HepG2 (cell line): ENCODE measurements around the gene CKAP2L. TPM values are rescaled to one million over a fixed set of nuclear protein-coding genes. Genes with fewer than 3 reads are reported as not detected.

ENCODE experiments used
- BHLHE40 ChIP-seq: IDR thresholded peaks from 2 replicates; pipeline ENCODE4 v1.6.1; 2011; ENCODE audit warnings: low read length, improper control_type of control experiment
- BORCS8-MEF2B ChIP-seq: sonication (generic); formaldehyde crosslinking; IDR thresholded peaks from 2 replicates; pipeline ENCODE4 v1.8.0; 2022; ENCODE audit warnings: mild to moderate bottlenecking, missing genetic modification reagents
- ELK4 ChIP-seq: sonication (generic); formaldehyde crosslinking; IDR thresholded peaks from 2 replicates; pipeline ENCODE4 v1.9.0; 2021; ENCODE audit warnings: missing genetic modification reagents, borderline replicate concordance
- FOSL2 ChIP-seq: sonication (generic); formaldehyde crosslinking; IDR thresholded peaks from 2 replicates; pipeline ENCODE4 v1.4.0; 2020; ENCODE audit warnings: missing genetic modification reagents
- HOMEZ ChIP-seq: IDR thresholded peaks from 2 replicates; pipeline ENCODE4 v1.6.1; 2016; ENCODE audit warnings: low read depth
- MIER2 ChIP-seq: IDR thresholded peaks from 2 replicates; pipeline ENCODE4 v1.6.1; 2016; ENCODE audit warnings: missing biosample characterization, missing genetic modification reagents
- MXD1 ChIP-seq: sonication (generic); formaldehyde crosslinking; IDR thresholded peaks from 2 replicates; pipeline ENCODE4 v1.4.0; 2020; ENCODE audit warnings: mild to moderate bottlenecking, missing genetic modification reagents
- NAIF1 ChIP-seq: sonication (generic); formaldehyde crosslinking; IDR thresholded peaks from 2 replicates; pipeline ENCODE4 v1.5.0; 2020; ENCODE audit warnings: mild to moderate bottlenecking, missing genetic modification reagents, borderline replicate concordance
- RELA ChIP-seq: sonication (generic); formaldehyde crosslinking; IDR thresholded peaks from 2 replicates; pipeline ENCODE4 v1.4.0; 2020; ENCODE audit warnings: missing genetic modification reagents
- TRAFD1 ChIP-seq: sonication (generic); formaldehyde crosslinking; IDR thresholded peaks from 2 replicates; pipeline ENCODE4 v1.5.1; 2020; ENCODE audit warnings: missing genetic modification reagents, mild to moderate bottlenecking, borderline replicate concordance
- ZC3H13 ChIP-seq: sonication (generic); formaldehyde crosslinking; IDR thresholded peaks from 2 replicates; pipeline ENCODE4 v1.8.1; 2023; ENCODE audit warnings: mild to moderate bottlenecking, missing genetic modification reagents, moderate library complexity
- ZFP82 ChIP-seq: sonication (generic); formaldehyde crosslinking; IDR thresholded peaks from 2 replicates; pipeline ENCODE4 v1.5.1; 2020; ENCODE audit warnings: mild to moderate bottlenecking, missing genetic modification reagents, borderline replicate concordance
- ZNF292 ChIP-seq: sonication (generic); formaldehyde crosslinking; IDR thresholded peaks from 2 replicates; pipeline ENCODE4 v1.8.1; 2022; ENCODE audit warnings: mild to moderate bottlenecking, low read depth, missing genetic modification reagents, borderline replicate concordance
- ZNF644 ChIP-seq: IDR thresholded peaks from 2 replicates; pipeline ENCODE4 v1.6.1; 2016; ENCODE audit warnings: low read depth
- ZNF879 ChIP-seq: sonication (generic); formaldehyde crosslinking; IDR thresholded peaks from 2 replicates; pipeline ENCODE4 v1.8.1; 2023; ENCODE audit warnings: missing genetic modification reagents
- polyA plus RNA-seq, 8 experiments: library from polyadenylated mRNA; depleted of rRNA in 3 of 8; stranded (reverse) in 7 of 8; unstranded in 1 of 8; fragments of >200 nt; fragmentation: Illumina TruSeq in 4 of 8; extraction: Trizol in 4 of 8; gene quantifications; 2 replicates each; pipeline versions ENCODE4 v1.2.1 to v1.2.3, GENCODE V29; 2011 to 2016; ENCODE audit warnings: low read depth in 4 of 8, missing spikeins in 1 of 8, mixed read lengths in 1 of 8; ENCODE audit not compliant: insufficient read depth in 1 of 8
- total RNA-seq, 5 experiments: library from RNA; depleted of rRNA; stranded (reverse); fragments of >200 nt; fragmentation: Illumina TruSeq; extraction: Trizol; gene quantifications; 2 replicates each; pipeline ENCODE4 v1.2.3, GENCODE V29; 2016; ENCODE audit warnings: low read depth in 1 of 5
- TF ChIP-seq, protein P1 (sequence below): sonication (generic); formaldehyde crosslinking; IDR thresholded peaks from 2 replicates; pipeline ENCODE4 v1.4.0; 2020; ENCODE audit warnings: mild to moderate bottlenecking, low read depth, missing genetic modification reagents
- TF ChIP-seq, protein P2 (sequence below): sonication (generic); formaldehyde crosslinking; IDR thresholded peaks from 2 replicates; pipeline ENCODE4 v1.5.0; 2020; ENCODE audit warnings: mild to moderate bottlenecking, low read depth, missing genetic modification reagents, borderline replicate concordance
- TF ChIP-seq, protein P3 (sequence below): sonication (generic); formaldehyde crosslinking; IDR thresholded peaks from 2 replicates; pipeline ENCODE4 v1.9.0; 2022; ENCODE audit warnings: missing genetic modification reagents, mild to moderate bottlenecking, borderline replicate concordance

The CKAP2L gene
- total and polyA plus RNA-seq, 2 of the 13 experiments (the other 11 are each of a cell fraction or from before 2014, with no cell fraction given) = 7.1 to 9.5 TPM

- TF ChIP-seq TRAFD1 (CRISPR knock-in tag) = no peak
- 0 out of 2 replicates have a peak, but pooled peaks have one; percentile 46 for TF ChIP-seq BORCS8-MEF2B (CRISPR knock-in tag)
- TF ChIP-seq ZNF879 (CRISPR knock-in tag) = no peak
- TF ChIP-seq ELK4 (CRISPR knock-in tag) = no peak
- TF ChIP-seq MIER2 (CRISPR knock-in tag) = 0 out of 2 replicates have a peak, but pooled peaks have one; percentile 49
- no peak for TF ChIP-seq RELA (CRISPR knock-in tag)
- TF ChIP-seq, protein P1, sequence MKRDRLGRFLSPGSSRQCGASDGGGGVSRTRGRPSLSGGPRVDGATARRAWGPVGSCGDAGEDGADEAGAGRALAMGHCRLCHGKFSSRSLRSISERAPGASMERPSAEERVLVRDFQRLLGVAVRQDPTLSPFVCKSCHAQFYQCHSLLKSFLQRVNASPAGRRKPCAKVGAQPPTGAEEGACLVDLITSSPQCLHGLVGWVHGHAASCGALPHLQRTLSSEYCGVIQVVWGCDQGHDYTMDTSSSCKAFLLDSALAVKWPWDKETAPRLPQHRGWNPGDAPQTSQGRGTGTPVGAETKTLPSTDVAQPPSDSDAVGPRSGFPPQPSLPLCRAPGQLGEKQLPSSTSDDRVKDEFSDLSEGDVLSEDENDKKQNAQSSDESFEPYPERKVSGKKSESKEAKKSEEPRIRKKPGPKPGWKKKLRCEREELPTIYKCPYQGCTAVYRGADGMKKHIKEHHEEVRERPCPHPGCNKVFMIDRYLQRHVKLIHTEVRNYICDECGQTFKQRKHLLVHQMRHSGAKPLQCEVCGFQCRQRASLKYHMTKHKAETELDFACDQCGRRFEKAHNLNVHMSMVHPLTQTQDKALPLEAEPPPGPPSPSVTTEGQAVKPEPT (CRISPR knock-in tag) = peak; percentile 45; the same call in 1 of the 2 replicates
- TF ChIP-seq FOSL2 (CRISPR knock-in tag) = peak; percentile 38; the same call in 1 of the 2 replicates
- TF ChIP-seq, protein P2, sequence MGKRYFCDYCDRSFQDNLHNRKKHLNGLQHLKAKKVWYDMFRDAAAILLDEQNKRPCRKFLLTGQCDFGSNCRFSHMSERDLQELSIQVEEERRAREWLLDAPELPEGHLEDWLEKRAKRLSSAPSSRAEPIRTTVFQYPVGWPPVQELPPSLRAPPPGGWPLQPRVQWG (CRISPR knock-in tag) = no peak
- no peak for TF ChIP-seq MXD1 (CRISPR knock-in tag)
- TF ChIP-seq ZFP82 = no peak
- TF ChIP-seq, protein P3, sequence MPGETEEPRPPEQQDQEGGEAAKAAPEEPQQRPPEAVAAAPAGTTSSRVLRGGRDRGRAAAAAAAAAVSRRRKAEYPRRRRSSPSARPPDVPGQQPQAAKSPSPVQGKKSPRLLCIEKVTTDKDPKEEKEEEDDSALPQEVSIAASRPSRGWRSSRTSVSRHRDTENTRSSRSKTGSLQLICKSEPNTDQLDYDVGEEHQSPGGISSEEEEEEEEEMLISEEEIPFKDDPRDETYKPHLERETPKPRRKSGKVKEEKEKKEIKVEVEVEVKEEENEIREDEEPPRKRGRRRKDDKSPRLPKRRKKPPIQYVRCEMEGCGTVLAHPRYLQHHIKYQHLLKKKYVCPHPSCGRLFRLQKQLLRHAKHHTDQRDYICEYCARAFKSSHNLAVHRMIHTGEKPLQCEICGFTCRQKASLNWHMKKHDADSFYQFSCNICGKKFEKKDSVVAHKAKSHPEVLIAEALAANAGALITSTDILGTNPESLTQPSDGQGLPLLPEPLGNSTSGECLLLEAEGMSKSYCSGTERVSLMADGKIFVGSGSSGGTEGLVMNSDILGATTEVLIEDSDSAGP (CRISPR knock-in tag) = peak; percentile 52; the same call in 1 of the 2 replicates
- TF ChIP-seq BHLHE40 = 0 out of 2 replicates have a peak, but pooled peaks have one; percentile 18
- TF ChIP-seq ZNF292 (CRISPR knock-in tag) = peak; percentile 47; the same call in 1 of the 2 replicates
- TF ChIP-seq NAIF1 (CRISPR knock-in tag) = no peak
- TF ChIP-seq ZNF644 (CRISPR knock-in tag) = no peak
- TF ChIP-seq HOMEZ = no peak
- TF ChIP-seq ZC3H13 = no peak
Observed at GRCh38 chr2:112690853-112691401, 73.5 kb downstream of the CKAP2L start (continued).
